Astrocyte of the cerebellum (primary cell): Measurements from ENCODE around the gene PEX10.

Experiments
- DNase-seq: peaks from one replicate; pipeline ENCODE4 v3.0.0-alpha.2; 2011; ENCODE audit warnings: low read depth
- H3K4me3 ChIP-seq: 2 replicates; pipeline ENCODE4 v1.5.1; 2011; ENCODE audit warnings: mild to moderate bottlenecking, low read depth, low read length, moderate library complexity
- CTCF ChIP-seq: IDR thresholded peaks from 2 replicates; pipeline ENCODE4 v1.5.1; 2012; ENCODE audit warnings: low read length, low read depth, moderate library complexity, mild to moderate bottlenecking; ENCODE audit errors: missing control alignments
- in situ Hi-C: cut with HindIII; loops from 2 replicates; pipeline ENCODE4 v1.10.0; 2017; ENCODE audit warnings: low sequenced_read_pairs

The PEX10 gene

GRCh38 chr1:2375246-2375922, 37.0 kb downstream of the PEX10 start:
- TF ChIP-seq CTCF = no peak
- in situ Hi-C loops = no loop called here
- no peak for DNase-seq
- H3K4me3 ChIP-seq = no peak overlapping the region

GRCh38 chr1:2374252-2375155, 37.9 kb downstream of the PEX10 start:
- H3K4me3 ChIP-seq = no peak overlapping the region
- in situ Hi-C loops = no loop called here
- no peak for DNase-seq
- TF ChIP-seq CTCF = no peak

- no peak for TF ChIP-seq CTCF
- no peak for DNase-seq
- in situ Hi-C loops = no loop called here
- no peak overlapping the region for H3K4me3 ChIP-seq
Observed at GRCh38 chr1:2373551-2374251, 38.7 kb downstream of the PEX10 start.

GRCh38 chr1:2372551-2373490, 39.5 kb downstream of the PEX10 start:
- no peak for TF ChIP-seq CTCF
- in situ Hi-C loops = no loop called here
- no peak for DNase-seq
- no peak overlapping the region for H3K4me3 ChIP-seq

GRCh38 chr1:2368053-2368744, 44.2 kb downstream of the PEX10 start:
- H3K4me3 ChIP-seq = no peak overlapping the region
- DNase-seq = no peak
- in situ Hi-C loops = no loop called here
- no peak for TF ChIP-seq CTCF
